Measurements from ENCODE around the gene FXYD6. TPM values are rescaled to one million over a fixed set of nuclear protein-coding genes. Genes with fewer than 3 reads are reported as not detected.

FXYD6 gene
- total and polyA plus RNA-seq, 9 of the 15 experiments (the other 6 are each of a cell fraction or from before 2014, with no cell fraction given) = 0.07 to 0.35 TPM; not detected in 7

DNA sequence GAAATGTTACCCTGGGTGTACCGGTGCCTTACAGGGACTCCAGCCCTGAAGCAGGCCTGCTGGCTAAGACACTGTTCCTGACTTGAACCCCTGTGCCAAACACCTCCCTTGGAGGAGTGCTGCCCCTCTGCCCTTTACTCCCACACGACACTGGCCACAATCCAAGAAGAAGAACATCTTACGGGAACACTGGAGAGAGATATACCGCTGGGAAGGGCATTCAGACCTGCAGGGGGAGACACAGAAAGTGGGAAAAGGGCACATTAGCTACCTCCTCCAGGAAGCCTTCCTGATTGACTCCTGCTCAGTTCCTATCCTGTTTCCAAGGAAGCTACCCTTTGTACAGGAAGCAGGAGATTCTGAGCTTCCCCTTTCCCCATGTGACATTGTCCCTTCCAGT, 34.1 kb upstream of the FXYD6 start (continued):
- TF ChIP-seq, protein P1, sequence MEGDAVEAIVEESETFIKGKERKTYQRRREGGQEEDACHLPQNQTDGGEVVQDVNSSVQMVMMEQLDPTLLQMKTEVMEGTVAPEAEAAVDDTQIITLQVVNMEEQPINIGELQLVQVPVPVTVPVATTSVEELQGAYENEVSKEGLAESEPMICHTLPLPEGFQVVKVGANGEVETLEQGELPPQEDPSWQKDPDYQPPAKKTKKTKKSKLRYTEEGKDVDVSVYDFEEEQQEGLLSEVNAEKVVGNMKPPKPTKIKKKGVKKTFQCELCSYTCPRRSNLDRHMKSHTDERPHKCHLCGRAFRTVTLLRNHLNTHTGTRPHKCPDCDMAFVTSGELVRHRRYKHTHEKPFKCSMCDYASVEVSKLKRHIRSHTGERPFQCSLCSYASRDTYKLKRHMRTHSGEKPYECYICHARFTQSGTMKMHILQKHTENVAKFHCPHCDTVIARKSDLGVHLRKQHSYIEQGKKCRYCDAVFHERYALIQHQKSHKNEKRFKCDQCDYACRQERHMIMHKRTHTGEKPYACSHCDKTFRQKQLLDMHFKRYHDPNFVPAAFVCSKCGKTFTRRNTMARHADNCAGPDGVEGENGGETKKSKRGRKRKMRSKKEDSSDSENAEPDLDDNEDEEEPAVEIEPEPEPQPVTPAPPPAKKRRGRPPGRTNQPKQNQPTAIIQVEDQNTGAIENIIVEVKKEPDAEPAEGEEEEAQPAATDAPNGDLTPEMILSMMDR (IDR thresholded peaks at IDR 0.05 in 2 of 3, conservative IDR thresholded peaks at IDR 0.05 in 1 of 3; ENCODE audit: insufficient read depth in 2 of 3, low read depth in 1 of 3, low read length in 3 of 3) = peak in 2 of 3 experiments; percentile 18 to 27; a peak in 1 of 6 replicates
- no peak for TF ChIP-seq KAT7 (CRISPR knock-in tag; IDR thresholded peaks at IDR 0.05; ENCODE audit: borderline replicate concordance)
- no peak for TF ChIP-seq ZFPM2 (CRISPR knock-in tag; IDR thresholded peaks at IDR 0.05)
- TF ChIP-seq KDM2B (CRISPR knock-in tag; IDR thresholded peaks at IDR 0.05) = no peak
- peak; percentile 38 to 52; a peak in 2 of 4 replicates for TF ChIP-seq KDM1A (IDR thresholded peaks at IDR 0.05)
- TF ChIP-seq, protein P2, sequence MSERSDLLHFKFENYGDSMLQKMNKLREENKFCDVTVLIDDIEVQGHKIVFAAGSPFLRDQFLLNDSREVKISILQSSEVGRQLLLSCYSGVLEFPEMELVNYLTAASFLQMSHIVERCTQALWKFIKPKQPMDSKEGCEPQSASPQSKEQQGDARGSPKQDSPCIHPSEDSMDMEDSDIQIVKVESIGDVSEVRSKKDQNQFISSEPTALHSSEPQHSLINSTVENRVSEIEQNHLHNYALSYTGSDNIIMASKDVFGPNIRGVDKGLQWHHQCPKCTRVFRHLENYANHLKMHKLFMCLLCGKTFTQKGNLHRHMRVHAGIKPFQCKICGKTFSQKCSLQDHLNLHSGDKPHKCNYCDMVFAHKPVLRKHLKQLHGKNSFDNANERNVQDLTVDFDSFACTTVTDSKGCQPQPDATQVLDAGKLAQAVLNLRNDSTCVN (CRISPR knock-in tag; IDR thresholded peaks at IDR 0.05) = no peak
- no peak for TF ChIP-seq KHSRP (IDR thresholded peaks at IDR 0.05)
- peak; percentile 92 for TF ChIP-seq RBM25 (IDR thresholded peaks at IDR 0.05; ENCODE audit: low read depth, low read length, severe bottlenecking)
- no peak for TF ChIP-seq ZNF133 (CRISPR knock-in tag; IDR thresholded peaks at IDR 0.05)
- peak; percentile 28; the same call in 1 of the 2 replicates for TF ChIP-seq ETV1 (tag; conservative IDR thresholded peaks at IDR 0.05; ENCODE audit: low read depth)
- TF ChIP-seq, protein P3, sequence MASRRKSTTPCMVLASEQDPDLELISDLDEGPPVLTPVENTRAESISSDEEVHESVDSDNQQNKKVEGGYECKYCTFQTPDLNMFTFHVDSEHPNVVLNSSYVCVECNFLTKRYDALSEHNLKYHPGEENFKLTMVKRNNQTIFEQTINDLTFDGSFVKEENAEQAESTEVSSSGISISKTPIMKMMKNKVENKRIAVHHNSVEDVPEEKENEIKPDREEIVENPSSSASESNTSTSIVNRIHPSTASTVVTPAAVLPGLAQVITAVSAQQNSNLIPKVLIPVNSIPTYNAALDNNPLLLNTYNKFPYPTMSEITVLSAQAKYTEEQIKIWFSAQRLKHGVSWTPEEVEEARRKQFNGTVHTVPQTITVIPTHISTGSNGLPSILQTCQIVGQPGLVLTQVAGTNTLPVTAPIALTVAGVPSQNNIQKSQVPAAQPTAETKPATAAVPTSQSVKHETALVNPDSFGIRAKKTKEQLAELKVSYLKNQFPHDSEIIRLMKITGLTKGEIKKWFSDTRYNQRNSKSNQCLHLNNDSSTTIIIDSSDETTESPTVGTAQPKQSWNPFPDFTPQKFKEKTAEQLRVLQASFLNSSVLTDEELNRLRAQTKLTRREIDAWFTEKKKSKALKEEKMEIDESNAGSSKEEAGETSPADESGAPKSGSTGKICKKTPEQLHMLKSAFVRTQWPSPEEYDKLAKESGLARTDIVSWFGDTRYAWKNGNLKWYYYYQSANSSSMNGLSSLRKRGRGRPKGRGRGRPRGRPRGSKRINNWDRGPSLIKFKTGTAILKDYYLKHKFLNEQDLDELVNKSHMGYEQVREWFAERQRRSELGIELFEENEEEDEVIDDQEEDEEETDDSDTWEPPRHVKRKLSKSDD (conservative IDR thresholded peaks at IDR 0.05; ENCODE audit: low read length) = no peak
- TF ChIP-seq ZFP36 (IDR thresholded peaks at IDR 0.05; ENCODE audit: low read depth, low read length, partially characterized antibody) = peak; percentile 100
- no peak for TF ChIP-seq EP400 (IDR thresholded peaks at IDR 0.05)
- TF ChIP-seq ETS2 (tag; IDR thresholded peaks at IDR 0.05; ENCODE audit: borderline replicate concordance, poor library complexity, severe bottlenecking) = no peak
- TF ChIP-seq, protein P4, sequence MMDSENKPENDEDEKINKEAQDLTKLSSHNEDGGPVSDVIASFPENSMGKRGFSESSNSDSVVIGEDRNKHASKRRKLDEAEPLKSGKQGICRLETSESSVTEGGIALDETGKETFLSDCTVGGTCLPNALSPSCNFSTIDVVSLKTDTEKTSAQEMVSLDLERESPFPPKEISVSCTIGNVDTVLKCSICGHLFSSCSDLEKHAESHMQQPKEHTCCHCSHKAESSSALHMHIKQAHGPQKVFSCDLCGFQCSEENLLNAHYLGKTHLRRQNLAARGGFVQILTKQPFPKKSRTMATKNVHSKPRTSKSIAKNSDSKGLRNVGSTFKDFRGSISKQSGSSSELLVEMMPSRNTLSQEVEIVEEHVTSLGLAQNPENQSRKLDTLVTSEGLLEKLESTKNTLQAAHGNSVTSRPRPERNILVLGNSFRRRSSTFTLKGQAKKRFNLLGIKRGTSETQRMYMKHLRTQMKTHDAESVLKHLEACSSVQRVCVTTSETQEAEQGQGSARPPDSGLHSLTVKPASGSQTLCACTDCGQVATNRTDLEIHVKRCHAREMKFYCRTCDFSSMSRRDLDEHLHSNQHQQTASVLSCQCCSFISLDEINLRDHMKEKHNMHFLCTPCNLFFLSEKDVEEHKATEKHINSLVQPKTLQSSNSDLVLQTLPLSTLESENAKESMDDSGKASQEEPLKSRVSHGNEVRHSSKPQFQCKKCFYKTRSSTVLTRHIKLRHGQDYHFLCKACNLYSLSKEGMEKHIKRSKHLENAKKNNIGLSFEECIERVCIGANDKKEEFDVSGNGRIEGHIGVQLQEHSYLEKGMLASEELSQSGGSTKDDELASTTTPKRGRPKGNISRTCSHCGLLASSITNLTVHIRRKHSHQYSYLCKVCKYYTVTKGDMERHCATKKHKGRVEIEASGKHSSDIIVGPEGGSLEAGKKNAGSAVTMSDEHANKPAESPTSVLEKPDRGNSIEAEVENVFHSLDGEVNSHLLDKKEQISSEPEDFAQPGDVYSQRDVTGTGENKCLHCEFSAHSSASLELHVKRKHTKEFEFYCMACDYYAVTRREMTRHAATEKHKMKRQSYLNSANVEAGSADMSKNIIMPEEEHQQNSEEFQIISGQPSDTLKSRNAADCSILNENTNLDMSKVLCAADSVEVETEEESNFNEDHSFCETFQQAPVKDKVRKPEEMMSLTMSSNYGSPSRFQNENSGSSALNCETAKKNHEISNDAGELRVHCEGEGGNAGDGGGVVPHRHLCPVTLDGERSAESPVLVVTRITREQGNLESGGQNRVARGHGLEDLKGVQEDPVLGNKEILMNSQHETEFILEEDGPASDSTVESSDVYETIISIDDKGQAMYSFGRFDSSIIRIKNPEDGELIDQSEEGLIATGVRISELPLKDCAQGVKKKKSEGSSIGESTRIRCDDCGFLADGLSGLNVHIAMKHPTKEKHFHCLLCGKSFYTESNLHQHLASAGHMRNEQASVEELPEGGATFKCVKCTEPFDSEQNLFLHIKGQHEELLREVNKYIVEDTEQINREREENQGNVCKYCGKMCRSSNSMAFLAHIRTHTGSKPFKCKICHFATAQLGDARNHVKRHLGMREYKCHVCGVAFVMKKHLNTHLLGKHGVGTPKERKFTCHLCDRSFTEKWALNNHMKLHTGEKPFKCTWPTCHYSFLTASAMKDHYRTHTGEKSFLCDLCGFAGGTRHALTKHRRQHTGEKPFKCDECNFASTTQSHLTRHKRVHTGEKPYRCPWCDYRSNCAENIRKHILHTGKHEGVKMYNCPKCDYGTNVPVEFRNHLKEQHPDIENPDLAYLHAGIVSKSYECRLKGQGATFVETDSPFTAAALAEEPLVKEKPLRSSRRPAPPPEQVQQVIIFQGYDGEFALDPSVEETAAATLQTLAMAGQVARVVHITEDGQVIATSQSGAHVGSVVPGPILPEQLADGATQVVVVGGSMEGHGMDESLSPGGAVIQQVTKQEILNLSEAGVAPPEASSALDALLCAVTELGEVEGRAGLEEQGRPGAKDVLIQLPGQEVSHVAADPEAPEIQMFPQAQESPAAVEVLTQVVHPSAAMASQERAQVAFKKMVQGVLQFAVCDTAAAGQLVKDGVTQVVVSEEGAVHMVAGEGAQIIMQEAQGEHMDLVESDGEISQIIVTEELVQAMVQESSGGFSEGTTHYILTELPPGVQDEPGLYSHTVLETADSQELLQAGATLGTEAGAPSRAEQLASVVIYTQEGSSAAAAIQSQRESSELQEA (IDR thresholded peaks at IDR 0.05; ENCODE audit: low read depth) = no peak

Measured in K562 (cell line).